Adrenal gland (tissue), 5 donors: ENCODE results near the gene ARFGEF3.

ENCODE experiments used
- CTCF ChIP-seq, 6 experiments: fragments of 450-650 bp in 4 of 6; fragments of 200-600 bp in 2 of 6; sonication (generic) in 1 of 6; IDR thresholded peaks; 1 replicate in 5 of 6; 2 replicates in 1 of 6; pipeline versions ENCODE4 v1.5.1 to v1.8.0; 2016 to 2021; ENCODE audit warnings: antibody characterized with exemption in 6 of 6, mild to moderate bottlenecking in 2 of 6, moderate library complexity in 1 of 6
- POLR2A ChIP-seq, 2 donors: fragments of 450-650 bp; IDR thresholded peaks; one replicate each; pipeline ENCODE4 v1.6.1; 2017; ENCODE audit warnings: antibody characterized with exemption in 2 of 2, mild to moderate bottlenecking in 2 of 2, moderate library complexity in 1 of 2
- donor health status: DM: no; HTN: no; CAD: no.

- TF ChIP-seq CTCF (IDR thresholded peaks at IDR 0.05) (no peak), POLR2A (IDR thresholded peaks at IDR 0.05) (no peak)
These were observed 73.5 kb downstream of the ARFGEF3 start for GRCh38 chr6:138235205-138235604.
